ENCODE data around the gene THSD4.

The THSD4 gene

DNA sequence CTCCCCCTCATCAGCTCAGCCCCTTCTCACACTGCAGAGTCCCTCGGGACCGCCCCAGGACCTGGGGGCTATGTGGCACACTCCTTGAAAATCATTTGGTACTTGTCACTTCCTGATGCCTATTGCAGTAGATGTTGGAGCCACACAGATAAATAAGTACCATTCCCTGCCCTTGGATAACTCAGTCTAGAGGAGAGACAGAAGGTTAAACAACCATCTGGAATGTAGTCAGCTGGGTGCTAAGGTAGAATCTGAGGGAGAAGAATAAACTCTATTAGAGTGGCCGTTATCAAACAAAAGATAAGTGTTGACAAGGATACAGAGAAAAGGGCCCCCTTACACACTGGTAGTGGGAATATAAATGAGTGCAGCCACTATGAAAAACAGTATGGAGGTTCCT is 582.8 kb downstream of the THSD4 start:
- Histone ChIP-seq H3K4me1 (ENCODE audit: control extremely low read depth in 1 of 4, control insufficient read depth in 4 of 4, insufficient read depth in 4 of 4, low read length in 3 of 4) (no peaks in the 10 kb centered on the region), H3K36me3 (ENCODE audit: control insufficient read depth in 4 of 4, insufficient read depth in 4 of 4, low read length in 3 of 4) (no peaks in the 10 kb centered on the region), H3K4me3 (ENCODE audit: control insufficient read depth in 1 of 7, extremely low read depth in 1 of 7, insufficient read depth in 4 of 7, low read depth in 2 of 7, low read length in 6 of 7) (no peak overlapping the region), H3K9me3 (ENCODE audit: control extremely low read depth in 1 of 5, control insufficient read depth in 4 of 5, insufficient read depth in 2 of 5, low read depth in 1 of 5, low read length in 4 of 5) (no peaks in the 10 kb centered on the region), H3K27me3 (replicated peaks in 2 of 5; ENCODE audit: control insufficient read depth in 4 of 5, insufficient read depth in 5 of 5, low read length in 4 of 5) (peaks cover 0 to 11% (median 4%) of the 10 kb centered on the region in 5 experiments), H3K27ac (ENCODE audit: insufficient read depth in 1 of 2, low read depth in 1 of 2, low read length in 2 of 2, poor library complexity in 1 of 2, severe bottlenecking in 2 of 2) (no peak overlapping the region)
- ChIA-PET CTCF (no interaction called here), POLR2A (no interaction called here)
- WGBS (ENCODE audit: insufficient coverage) = 74% methylated on average over 3 of the region's 3 CpGs
- no peak for DNase-seq

DNA sequence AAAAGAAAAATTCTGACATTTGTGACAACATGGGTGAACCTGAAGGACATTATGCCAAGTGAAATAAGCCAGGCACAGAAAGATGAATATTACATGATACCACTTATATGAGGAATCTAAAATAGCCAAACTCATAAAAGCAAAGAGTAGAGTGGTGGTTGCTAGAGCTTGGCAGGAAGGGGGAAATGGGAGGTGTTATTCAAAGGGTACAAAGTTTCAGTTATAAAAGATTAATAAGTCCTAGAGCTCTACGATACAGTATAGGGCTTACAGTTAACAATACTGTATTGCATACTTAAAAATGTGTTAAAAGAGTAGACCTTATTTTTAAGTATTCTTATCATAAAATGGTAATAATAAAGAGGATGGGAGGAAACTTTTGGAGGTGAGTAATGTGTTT is 583.5 kb downstream of the THSD4 start:
- H3K27me3 ChIP-seq (replicated peaks in 2 of 5; ENCODE audit: control insufficient read depth in 4 of 5, insufficient read depth in 5 of 5, low read length in 4 of 5) = peaks cover 0 to 5% (median 0%) of the 10 kb centered on the region in 5 experiments
- POLR2A ChIA-PET = no interaction called here

DNA sequence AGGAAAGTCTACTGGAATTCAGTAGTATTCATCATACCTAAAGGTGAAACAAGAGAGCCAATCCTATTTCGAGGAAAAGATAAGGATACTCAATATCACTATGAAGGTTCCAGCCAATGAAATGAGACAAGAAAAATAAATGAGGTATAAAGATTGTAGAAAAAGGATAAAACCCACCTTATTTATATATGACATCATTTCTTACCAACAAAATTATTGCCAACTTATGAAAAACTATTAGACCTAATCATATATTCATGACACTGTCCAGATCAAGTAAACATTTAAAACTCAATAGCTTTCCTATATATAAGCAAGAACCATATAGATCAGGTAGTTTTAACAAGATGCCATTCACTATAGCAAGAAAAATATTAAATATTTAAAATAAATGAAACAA is 584.7 kb downstream of the THSD4 start:
- WGBS (ENCODE audit: insufficient coverage) = no CpG with 5 or more reads among the region's 1 CpG
- no peaks in the 10 kb centered on the region for H3K36me3 ChIP-seq (ENCODE audit: control insufficient read depth in 4 of 4, insufficient read depth in 4 of 4, low read length in 3 of 4)
- no peaks in the 10 kb centered on the region for H3K9me3 ChIP-seq (ENCODE audit: control extremely low read depth in 1 of 5, control insufficient read depth in 4 of 5, insufficient read depth in 2 of 5, low read depth in 1 of 5, low read length in 4 of 5)
- DNase-seq = no peak
- H3K4me1 ChIP-seq (ENCODE audit: control extremely low read depth in 1 of 4, control insufficient read depth in 4 of 4, insufficient read depth in 4 of 4, low read length in 3 of 4) = no peaks in the 10 kb centered on the region
- H3K27ac ChIP-seq (ENCODE audit: insufficient read depth in 1 of 2, low read depth in 1 of 2, low read length in 2 of 2, poor library complexity in 1 of 2, severe bottlenecking in 2 of 2) = no peak overlapping the region
- H3K4me3 ChIP-seq (ENCODE audit: control insufficient read depth in 1 of 7, extremely low read depth in 1 of 7, insufficient read depth in 4 of 7, low read depth in 2 of 7, low read length in 6 of 7) = no peak overlapping the region
- ChIA-PET POLR2A (no interaction called here), CTCF (no interaction called here)
- H3K27me3 ChIP-seq (replicated peaks in 2 of 5; ENCODE audit: control insufficient read depth in 4 of 5, insufficient read depth in 5 of 5, low read length in 4 of 5) = peaks cover 0 to 4% (median 0%) of the 10 kb centered on the region in 5 experiments

More for the DNA sequence above, 583.5 kb downstream of the THSD4 start:
- Histone ChIP-seq H3K36me3 (ENCODE audit: control insufficient read depth in 4 of 4, insufficient read depth in 4 of 4, low read length in 3 of 4) (no peaks in the 10 kb centered on the region), H3K27ac (ENCODE audit: insufficient read depth in 1 of 2, low read depth in 1 of 2, low read length in 2 of 2, poor library complexity in 1 of 2, severe bottlenecking in 2 of 2) (no peak overlapping the region), H3K9me3 (ENCODE audit: control extremely low read depth in 1 of 5, control insufficient read depth in 4 of 5, insufficient read depth in 2 of 5, low read depth in 1 of 5, low read length in 4 of 5) (no peaks in the 10 kb centered on the region), H3K4me3 (ENCODE audit: control insufficient read depth in 1 of 7, extremely low read depth in 1 of 7, insufficient read depth in 4 of 7, low read depth in 2 of 7, low read length in 6 of 7) (no peak overlapping the region), H3K4me1 (ENCODE audit: control extremely low read depth in 1 of 4, control insufficient read depth in 4 of 4, insufficient read depth in 4 of 4, low read length in 3 of 4) (no peaks in the 10 kb centered on the region)
- DNase-seq = no peak
- no CpG with 5 or more reads among the region's 1 CpG for WGBS (ENCODE audit: insufficient coverage)
- CTCF ChIA-PET = no interaction called here

DNA sequence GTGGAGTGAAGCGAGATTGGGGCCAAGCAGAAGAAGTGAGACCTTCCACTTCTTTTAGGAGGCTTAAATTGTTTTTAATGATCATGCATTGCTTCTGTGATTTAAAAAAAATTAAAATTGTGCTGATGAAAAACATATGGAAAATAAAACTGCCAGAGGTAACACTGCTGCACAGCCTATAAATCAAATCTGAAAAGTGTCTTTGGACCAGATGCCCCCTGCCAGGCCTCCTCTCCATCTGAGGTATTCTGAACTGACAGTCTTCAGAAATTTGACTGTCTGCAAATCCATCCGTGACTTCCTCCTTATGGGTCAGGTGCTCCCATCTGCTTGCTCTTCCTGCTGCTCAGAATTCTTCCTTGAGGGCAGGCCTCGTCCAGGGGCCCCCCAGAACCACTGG is 586.5 kb downstream of the THSD4 start:
- 67% methylated on average over 3 of the region's 3 CpGs for WGBS (ENCODE audit: insufficient coverage)
- Histone ChIP-seq H3K27me3 (replicated peaks in 2 of 5; ENCODE audit: control insufficient read depth in 4 of 5, insufficient read depth in 5 of 5, low read length in 4 of 5) (peaks cover 0 to 8% (median under 1%) of the 10 kb centered on the region in 5 experiments), H3K9me3 (ENCODE audit: control extremely low read depth in 1 of 5, control insufficient read depth in 4 of 5, insufficient read depth in 2 of 5, low read depth in 1 of 5, low read length in 4 of 5) (no peaks in the 10 kb centered on the region), H3K4me1 (ENCODE audit: control extremely low read depth in 1 of 4, control insufficient read depth in 4 of 4, insufficient read depth in 4 of 4, low read length in 3 of 4) (no peaks in the 10 kb centered on the region), H3K4me3 (ENCODE audit: control insufficient read depth in 1 of 7, extremely low read depth in 1 of 7, insufficient read depth in 4 of 7, low read depth in 2 of 7, low read length in 6 of 7) (no peak overlapping the region), H3K27ac (ENCODE audit: insufficient read depth in 1 of 2, low read depth in 1 of 2, low read length in 2 of 2, poor library complexity in 1 of 2, severe bottlenecking in 2 of 2) (no peak overlapping the region), H3K36me3 (ENCODE audit: control insufficient read depth in 4 of 4, insufficient read depth in 4 of 4, low read length in 3 of 4) (no peaks in the 10 kb centered on the region)
- CTCF ChIA-PET = no interaction called here
- no peak for DNase-seq
- POLR2A ChIA-PET = no interaction called here

- H3K4me1 ChIP-seq (ENCODE audit: control extremely low read depth in 1 of 4, control insufficient read depth in 4 of 4, insufficient read depth in 4 of 4, low read length in 3 of 4) = no peaks in the 10 kb centered on the region
- no peak overlapping the region for H3K4me3 ChIP-seq (ENCODE audit: control insufficient read depth in 1 of 7, extremely low read depth in 1 of 7, insufficient read depth in 4 of 7, low read depth in 2 of 7, low read length in 6 of 7)
- peaks cover 0 to 10% (median 0%) of the 10 kb centered on the region in 5 experiments for H3K27me3 ChIP-seq (replicated peaks in 2 of 5; ENCODE audit: control insufficient read depth in 4 of 5, insufficient read depth in 5 of 5, low read length in 4 of 5)
- H3K9me3 ChIP-seq (ENCODE audit: control extremely low read depth in 1 of 5, control insufficient read depth in 4 of 5, insufficient read depth in 2 of 5, low read depth in 1 of 5, low read length in 4 of 5) = no peaks in the 10 kb centered on the region
- WGBS (ENCODE audit: insufficient coverage) = 97% methylated on average over 2 of the region's 2 CpGs
- no peaks in the 10 kb centered on the region for H3K36me3 ChIP-seq (ENCODE audit: control insufficient read depth in 4 of 4, insufficient read depth in 4 of 4, low read length in 3 of 4)
- no peak for DNase-seq
- no peak overlapping the region for H3K27ac ChIP-seq (ENCODE audit: insufficient read depth in 1 of 2, low read depth in 1 of 2, low read length in 2 of 2, poor library complexity in 1 of 2, severe bottlenecking in 2 of 2)
- CTCF ChIA-PET = no interaction called here
- POLR2A ChIA-PET = no interaction called here
These were observed 587.2 kb downstream of the THSD4 start for GRCh38 chr15:71702496-71702895.

- POLR2A ChIA-PET = no interaction called here
- peaks cover 0 to 10% (median 0%) of the 10 kb centered on the region in 5 experiments for H3K27me3 ChIP-seq (replicated peaks in 2 of 5; ENCODE audit: control insufficient read depth in 4 of 5, insufficient read depth in 5 of 5, low read length in 4 of 5)
- H3K4me1 ChIP-seq (ENCODE audit: control extremely low read depth in 1 of 4, control insufficient read depth in 4 of 4, insufficient read depth in 4 of 4, low read length in 3 of 4) = no peaks in the 10 kb centered on the region
- no peak overlapping the region for H3K27ac ChIP-seq (ENCODE audit: insufficient read depth in 1 of 2, low read depth in 1 of 2, low read length in 2 of 2, poor library complexity in 1 of 2, severe bottlenecking in 2 of 2)
- no peaks in the 10 kb centered on the region for H3K36me3 ChIP-seq (ENCODE audit: control insufficient read depth in 4 of 4, insufficient read depth in 4 of 4, low read length in 3 of 4)
- no peak for DNase-seq
- no peak overlapping the region for H3K4me3 ChIP-seq (ENCODE audit: control insufficient read depth in 1 of 7, extremely low read depth in 1 of 7, insufficient read depth in 4 of 7, low read depth in 2 of 7, low read length in 6 of 7)
- CTCF ChIA-PET = no interaction called here
- 100% methylated on average over 1 of the region's 6 CpGs for WGBS (ENCODE audit: insufficient coverage)
- H3K9me3 ChIP-seq (ENCODE audit: control extremely low read depth in 1 of 5, control insufficient read depth in 4 of 5, insufficient read depth in 2 of 5, low read depth in 1 of 5, low read length in 4 of 5) = no peaks in the 10 kb centered on the region
These were observed 589.9 kb downstream of the THSD4 start for GRCh38 chr15:71705151-71705550.

GRCh38 chr15:71706461-71707229 is 591.4 kb downstream of the THSD4 start:
- Histone ChIP-seq H3K27ac (ENCODE audit: insufficient read depth in 1 of 2, low read depth in 1 of 2, low read length in 2 of 2, poor library complexity in 1 of 2, severe bottlenecking in 2 of 2) (no peak overlapping the region), H3K27me3 (replicated peaks in 2 of 5; ENCODE audit: control insufficient read depth in 4 of 5, insufficient read depth in 5 of 5, low read length in 4 of 5) (peaks cover 0 to 10% (median 0%) of the 10 kb centered on the region in 5 experiments), H3K9me3 (ENCODE audit: control extremely low read depth in 1 of 5, control insufficient read depth in 4 of 5, insufficient read depth in 2 of 5, low read depth in 1 of 5, low read length in 4 of 5) (no peaks in the 10 kb centered on the region), H3K4me1 (ENCODE audit: control extremely low read depth in 1 of 4, control insufficient read depth in 4 of 4, insufficient read depth in 4 of 4, low read length in 3 of 4) (no peaks in the 10 kb centered on the region), H3K36me3 (ENCODE audit: control insufficient read depth in 4 of 4, insufficient read depth in 4 of 4, low read length in 3 of 4) (no peaks in the 10 kb centered on the region), H3K4me3 (ENCODE audit: control insufficient read depth in 1 of 7, extremely low read depth in 1 of 7, insufficient read depth in 4 of 7, low read depth in 2 of 7, low read length in 6 of 7) (no peak overlapping the region)
- POLR2A ChIA-PET = interaction anchor here (0.9 kb wide), 1 partner anchor 701 kb away, joined by 3 read pairs; no protein-coding TSS in a partner anchor
- CTCF ChIA-PET = interaction anchor here (0.7 to 1.2 kb wide), 2 partner anchors 145 to 320 kb away, joined by 3 to 4 read pairs; no protein-coding TSS in a partner anchor
- WGBS (ENCODE audit: insufficient coverage) = 92% methylated on average over 9 of the region's 9 CpGs
- DNase-seq = no peak
